ENCODE measurements around the gene VAPA. TPM values are rescaled to one million over a fixed set of nuclear protein-coding genes. Genes with fewer than 3 reads are reported as not detected.

The VAPA gene
- total RNA-seq, 3 donors from 2014 or later = 240 to 333 (median 273) TPM

- TF ChIP-seq, protein P1, sequence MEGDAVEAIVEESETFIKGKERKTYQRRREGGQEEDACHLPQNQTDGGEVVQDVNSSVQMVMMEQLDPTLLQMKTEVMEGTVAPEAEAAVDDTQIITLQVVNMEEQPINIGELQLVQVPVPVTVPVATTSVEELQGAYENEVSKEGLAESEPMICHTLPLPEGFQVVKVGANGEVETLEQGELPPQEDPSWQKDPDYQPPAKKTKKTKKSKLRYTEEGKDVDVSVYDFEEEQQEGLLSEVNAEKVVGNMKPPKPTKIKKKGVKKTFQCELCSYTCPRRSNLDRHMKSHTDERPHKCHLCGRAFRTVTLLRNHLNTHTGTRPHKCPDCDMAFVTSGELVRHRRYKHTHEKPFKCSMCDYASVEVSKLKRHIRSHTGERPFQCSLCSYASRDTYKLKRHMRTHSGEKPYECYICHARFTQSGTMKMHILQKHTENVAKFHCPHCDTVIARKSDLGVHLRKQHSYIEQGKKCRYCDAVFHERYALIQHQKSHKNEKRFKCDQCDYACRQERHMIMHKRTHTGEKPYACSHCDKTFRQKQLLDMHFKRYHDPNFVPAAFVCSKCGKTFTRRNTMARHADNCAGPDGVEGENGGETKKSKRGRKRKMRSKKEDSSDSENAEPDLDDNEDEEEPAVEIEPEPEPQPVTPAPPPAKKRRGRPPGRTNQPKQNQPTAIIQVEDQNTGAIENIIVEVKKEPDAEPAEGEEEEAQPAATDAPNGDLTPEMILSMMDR (IDR thresholded peaks at IDR 0.05) = no peak
- Histone ChIP-seq H3K36me3 (ENCODE audit: low read depth) (no peaks in the 10 kb centered on the region), H3K4me1 (ENCODE audit: low read depth) (peaks cover 27% of the 10 kb centered on the region), H3K4me3 (peak overlapping the region; percentile 95), H3K9me3 (no peaks in the 10 kb centered on the region)
- ATAC-seq (no peak), DNase-seq (no peak)
- intact Hi-C loops (cut with DNase I, micrococcal nuclease) = loop anchor here in 1 of 2 donors (5.0 kb wide), 1 partner anchor 206 kb away; the partner anchor contains the start of gene RAB31
Measured at GRCh38 chr18:9913151-9913525, 678 bp upstream of the VAPA start.

DNA sequence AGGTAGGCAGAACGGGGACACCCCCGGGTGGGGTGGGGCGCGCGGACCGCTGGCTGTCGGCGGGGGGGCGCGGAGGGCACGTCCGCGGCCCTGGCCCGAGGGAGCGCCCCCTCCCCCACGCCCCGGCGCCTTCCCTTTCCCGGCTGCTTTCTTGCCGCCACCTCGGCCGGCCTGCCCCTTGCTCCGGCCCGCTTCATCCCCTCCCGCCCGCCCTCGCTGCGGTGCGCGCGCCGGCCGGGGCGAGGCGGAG is 443 bp downstream of the VAPA start:
- no peak for ATAC-seq
- intact Hi-C loops (cut with DNase I, micrococcal nuclease) = loop anchor here in 1 of 2 donors (5.0 kb wide), 1 partner anchor 207 kb away; the partner anchor contains the start of gene RAB31

GRCh38 chr18:9914584-9915290 is 921 bp downstream of the VAPA start:
- H3K4me1 ChIP-seq (ENCODE audit: low read depth) = peaks cover 38% of the 10 kb centered on the region
- ATAC-seq (peak; percentile 52), DNase-seq (peak; percentile 82 to 90 (median 89))
- no peaks in the 10 kb centered on the region for H3K9me3 ChIP-seq
- intact Hi-C loops (cut with DNase I, micrococcal nuclease) = loop anchor here in 1 of 2 donors (5.0 kb wide), 1 partner anchor 207 kb away; the partner anchor contains the start of gene RAB31
- no peaks in the 10 kb centered on the region for H3K36me3 ChIP-seq (ENCODE audit: low read depth)
- TF ChIP-seq, protein P1 (IDR thresholded peaks at IDR 0.05) = no peak
- H3K4me3 ChIP-seq = peak overlapping the region; percentile 95

More for the DNA sequence above, 443 bp downstream of the VAPA start:
- Histone ChIP-seq H3K4me1 (ENCODE audit: low read depth) (peaks cover 33% of the 10 kb centered on the region), H3K36me3 (ENCODE audit: low read depth) (no peaks in the 10 kb centered on the region), H3K4me3 (peak overlapping the region; percentile 95), H3K9me3 (no peaks in the 10 kb centered on the region)
- DNase-seq = no peak
- TF ChIP-seq, protein P1 (IDR thresholded peaks at IDR 0.05) = no peak

- H3K4me1 ChIP-seq (ENCODE audit: low read depth) = peaks cover 45% of the 10 kb centered on the region
- DNase-seq (no peak), ATAC-seq (no peak)
- no peaks in the 10 kb centered on the region for H3K36me3 ChIP-seq (ENCODE audit: low read depth)
- intact Hi-C loops (cut with DNase I, micrococcal nuclease) = no loop called here
- TF ChIP-seq, protein P1 (IDR thresholded peaks at IDR 0.05) = no peak
- H3K9me3 ChIP-seq = no peaks in the 10 kb centered on the region
- H3K4me3 ChIP-seq = peak overlapping the region; percentile 95
Measured at GRCh38 chr18:9915291-9916076, 1.7 kb downstream of the VAPA start.

- ATAC-seq (no peak), DNase-seq (no peak)
- H3K4me1 ChIP-seq (ENCODE audit: low read depth) = peaks cover 50% of the 10 kb centered on the region
- TF ChIP-seq, protein P1 (IDR thresholded peaks at IDR 0.05) = no peak
- H3K4me3 ChIP-seq = no peak overlapping the region
- no peaks in the 10 kb centered on the region for H3K36me3 ChIP-seq (ENCODE audit: low read depth)
- intact Hi-C loops (cut with DNase I, micrococcal nuclease) = no loop called here
- H3K9me3 ChIP-seq = no peaks in the 10 kb centered on the region
Measured at GRCh38 chr18:9916077-9916639, 2.3 kb downstream of the VAPA start.

Measured in mucosa of descending colon (tissue), 3 donors.